DND-41 (cell line): ENCODE results near the gene UGDH.

Experiments used
- ATAC-seq: fragments of 200-7000 bp; cut with Tn5 transposase; 3 replicates; pipeline ENCODE4 v1.9.1; 2021; ENCODE audit warnings: low read depth; ENCODE audit not compliant: insufficient read depth
- DNase-seq: peaks from one replicate; pipeline ENCODE4 v3.0.0-alpha.2; 2020
- H2AFZ ChIP-seq: 2 replicates; pipeline ENCODE4 v1.6.0; 2012; ENCODE audit warnings: low read depth, low read length
- H3K27ac ChIP-seq: 2 replicates; pipeline ENCODE4 v1.5.1; 2012; ENCODE audit warnings: low read length, inconsistent platforms
- H3K27me3 ChIP-seq: fragments of 200-600 bp; sonication (generic); 2 replicates; pipeline ENCODE4 v1.6.0; 2012; ENCODE audit warnings: low read length, mild to moderate bottlenecking, inconsistent platforms; ENCODE audit not compliant: insufficient read depth, poor library complexity
- H3K36me3 ChIP-seq: 2 replicates; pipeline ENCODE4 v1.5.1; 2012; ENCODE audit warnings: low read length, inconsistent platforms; ENCODE audit not compliant: insufficient read depth
- H3K4me1 ChIP-seq: 2 replicates; pipeline ENCODE4 v1.5.1; 2012; ENCODE audit warnings: mild to moderate bottlenecking, low read length; ENCODE audit not compliant: insufficient read depth
- H3K4me2 ChIP-seq: 2 replicates; pipeline ENCODE4 v1.6.0; 2012; ENCODE audit warnings: mild to moderate bottlenecking, moderate library complexity, low read length, inconsistent platforms; ENCODE audit not compliant: insufficient read depth
- H3K4me3 ChIP-seq, 2 experiments: fragments of 200-600 bp in 1 of 2; shearing (Covaris generic) in 1 of 2; 2 replicates each; pipeline ENCODE4 v1.5.1; 2012 to 2016; ENCODE audit warnings: inconsistent platforms in 2 of 2, low read length in 2 of 2, mild to moderate bottlenecking in 2 of 2, low read depth in 1 of 2, moderate library complexity in 1 of 2
- H3K79me2 ChIP-seq: 2 replicates; pipeline ENCODE4 v1.6.0; 2012; ENCODE audit warnings: low read length, inconsistent platforms; ENCODE audit not compliant: insufficient read depth
- H3K9ac ChIP-seq: 2 replicates; pipeline ENCODE4 v1.6.0; 2012; ENCODE audit warnings: low read depth, mild to moderate bottlenecking, inconsistent platforms, low read length, moderate library complexity
- H3K9me3 ChIP-seq: 2 replicates; pipeline ENCODE4 v1.5.1; 2012; ENCODE audit warnings: low read length, moderate library complexity, mild to moderate bottlenecking, inconsistent platforms; ENCODE audit not compliant: insufficient read depth, severe bottlenecking
- H4K20me1 ChIP-seq: 2 replicates; pipeline ENCODE4 v1.6.0; 2012; ENCODE audit warnings: low read length; ENCODE audit not compliant: insufficient read depth
- CTCF ChIP-seq: IDR thresholded peaks from 2 replicates; pipeline ENCODE4 v1.5.1; 2012; ENCODE audit warnings: borderline replicate concordance, low read length, moderate library complexity, mild to moderate bottlenecking; ENCODE audit not compliant: poor library complexity, severe bottlenecking; ENCODE audit errors: extremely low read depth
- EZH2 ChIP-seq: IDR thresholded peaks from 3 replicates; pipeline ENCODE4 v1.6.1; 2012; ENCODE audit warnings: borderline replicate concordance, low read depth, mild to moderate bottlenecking, moderate library complexity, low read length, inconsistent platforms; ENCODE audit not compliant: severe bottlenecking

The UGDH gene

GRCh38 chr4:39480251-39480650 is 47.0 kb downstream of the UGDH start:
- Histone ChIP-seq H3K27ac (no peak overlapping the region), H3K4me1 (no peaks in the 10 kb centered on the region), H3K79me2 (no peaks in the 10 kb centered on the region), H3K27me3 (no peaks in the 10 kb centered on the region), H4K20me1 (no peaks in the 10 kb centered on the region), H3K4me2 (no peak overlapping the region), H3K9me3 (no peaks in the 10 kb centered on the region), H2AFZ (no peak overlapping the region), H3K36me3 (peaks cover 5% of the 10 kb centered on the region; the same call in 1 of the 2 replicates), H3K4me3 (no peak overlapping the region), H3K9ac (no peak overlapping the region)
- DNase-seq: no peak
- TF ChIP-seq EZH2 (no peak), CTCF (no peak)
- ATAC-seq: no peak

GRCh38 chr4:39476187-39476895 is 50.9 kb downstream of the UGDH start:
- no peaks in the 10 kb centered on the region for H3K27me3 ChIP-seq
- no peaks in the 10 kb centered on the region for H3K4me1 ChIP-seq
- ATAC-seq (no peak), DNase-seq (no peak)
- H3K9me3 ChIP-seq: no peaks in the 10 kb centered on the region
- TF ChIP-seq EZH2: no peak
- no peak for TF ChIP-seq CTCF
- H3K4me2 ChIP-seq: no peak overlapping the region
- H3K9ac ChIP-seq: no peak overlapping the region
- H3K79me2 ChIP-seq: no peaks in the 10 kb centered on the region
- H2AFZ ChIP-seq: no peak overlapping the region
- H3K4me3 ChIP-seq: no peak overlapping the region
- no peaks in the 10 kb centered on the region for H4K20me1 ChIP-seq
- H3K36me3 ChIP-seq: peaks cover 15% of the 10 kb centered on the region; the same call in 1 of the 2 replicates
- no peak overlapping the region for H3K27ac ChIP-seq

GRCh38 chr4:39472396-39472795 is 54.8 kb downstream of the UGDH start:
- no peaks in the 10 kb centered on the region for H3K9me3 ChIP-seq
- no peak overlapping the region for H3K9ac ChIP-seq
- H3K4me3 ChIP-seq: no peak overlapping the region
- H3K27ac ChIP-seq: no peak overlapping the region
- ATAC-seq (no peak), DNase-seq (no peak)
- no peaks in the 10 kb centered on the region for H4K20me1 ChIP-seq
- H2AFZ ChIP-seq: no peak overlapping the region
- TF ChIP-seq EZH2 (no peak), CTCF (no peak)
- no peak overlapping the region for H3K4me2 ChIP-seq
- H3K4me1 ChIP-seq: peaks cover 7% of the 10 kb centered on the region
- H3K36me3 ChIP-seq: peaks cover 29% of the 10 kb centered on the region; the same call in 1 of the 2 replicates
- H3K27me3 ChIP-seq: no peaks in the 10 kb centered on the region
- no peaks in the 10 kb centered on the region for H3K79me2 ChIP-seq

- Histone ChIP-seq H3K4me3 (no peak overlapping the region), H3K36me3 (peaks cover 38% of the 10 kb centered on the region; the same call in 1 of the 2 replicates), H3K27ac (no peak overlapping the region), H3K4me1 (peaks cover 7% of the 10 kb centered on the region), H3K9ac (no peak overlapping the region), H3K27me3 (no peaks in the 10 kb centered on the region), H4K20me1 (no peaks in the 10 kb centered on the region), H2AFZ (no peak overlapping the region), H3K9me3 (no peaks in the 10 kb centered on the region), H3K4me2 (no peak overlapping the region), H3K79me2 (no peaks in the 10 kb centered on the region)
- ATAC-seq (no peak), DNase-seq (no peak)
- no peak for TF ChIP-seq EZH2
- no peak for TF ChIP-seq CTCF
Observed at GRCh38 chr4:39470402-39470801, 56.8 kb downstream of the UGDH start.
